Calu3 (cell line): Measurements from ENCODE around the gene FBLN2. TPM values are rescaled to one million over a fixed set of nuclear protein-coding genes. Genes with fewer than 3 reads are reported as not detected.

Experiments
- BruUV-seq: library from RNA; stranded (reverse); fragments of 400-500 nt; replicated peaks from 2 replicates; lab custom pipeline; 2021; lab: Mats Ljungman, UMichigan
- CTCF ChIA-PET: fragments of 300-600 bp; sonication (Branson Sonifier 250); formaldehyde crosslinking; loops from one replicate; lab custom pipeline; 2022; ENCODE audit warnings: antibody characterized with exemption; lab: Charles Lee
- DNase-seq: peaks from one replicate; pipeline ENCODE4 v3.0.0; 2022
- H3K27ac Mint-ChIP-seq: one replicate; pipeline ENCODE4 v1.8.0; 2022; ENCODE audit warnings: mixed read lengths; ENCODE audit not compliant: unreplicated experiment
- H3K27me3 Mint-ChIP-seq: one replicate; pipeline ENCODE4 v1.8.0; 2022; ENCODE audit warnings: mixed read lengths; ENCODE audit not compliant: unreplicated experiment
- H3K36me3 Mint-ChIP-seq: one replicate; pipeline ENCODE4 v1.8.0; 2022; ENCODE audit warnings: mild to moderate bottlenecking, moderate library complexity, mixed read lengths; ENCODE audit not compliant: insufficient read depth, unreplicated experiment
- H3K4me1 Mint-ChIP-seq: one replicate; pipeline ENCODE4 v1.8.0; 2022; ENCODE audit warnings: mild to moderate bottlenecking, low read depth, mixed read lengths; ENCODE audit not compliant: unreplicated experiment
- H3K4me3 Mint-ChIP-seq: one replicate; pipeline ENCODE4 v1.8.0; 2022; ENCODE audit warnings: mild to moderate bottlenecking, low read depth, moderate library complexity, mixed read lengths; ENCODE audit not compliant: unreplicated experiment
- H3K9me3 Mint-ChIP-seq: one replicate; pipeline ENCODE4 v1.8.0; 2022; ENCODE audit warnings: low read depth, mixed read lengths; ENCODE audit not compliant: unreplicated experiment
- intact Hi-C: fragments of 100-400 bp; cut with micrococcal nuclease; formaldehyde crosslinking; loops from one replicate; pipeline ENCODE4 v1.10.0; 2022; ENCODE audit not compliant: unreplicated experiment
- total RNA-seq: library from RNA; stranded (reverse); gene quantifications from 2 replicates; pipeline ENCODE4 v1.2.3, GENCODE V29; 2022
- TF ChIP-seq, protein P1 (sequence below): fragments of 200-600 bp; IDR thresholded peaks from one replicate; pipeline ENCODE4 v1.8.0; 2022; ENCODE audit warnings: antibody characterized with exemption; ENCODE audit not compliant: unreplicated experiment

The FBLN2 gene
- total RNA-seq, 1 experiment from 2014 or later = not detected

DNA sequence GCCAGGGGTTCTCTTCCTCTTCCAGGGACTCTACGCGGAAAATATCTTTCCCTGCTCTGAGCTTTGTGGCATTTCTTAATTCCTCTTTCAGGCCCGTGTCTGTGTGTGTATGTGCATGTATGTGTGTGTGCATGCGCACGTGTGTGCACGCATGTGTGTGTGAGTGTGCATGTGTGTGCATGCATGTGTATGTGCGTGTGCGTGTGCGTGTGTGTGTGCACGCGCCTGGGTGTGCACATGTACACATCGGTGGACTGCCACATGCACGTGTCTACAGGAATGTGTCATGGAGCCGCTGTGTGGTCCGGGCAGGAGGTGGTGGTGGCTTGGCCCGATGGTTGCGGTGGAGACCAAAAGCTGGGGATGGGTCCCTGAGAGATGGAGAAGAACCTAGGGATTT lies 133.0 kb downstream of the FBLN2 start:
- no peak overlapping the region for H3K4me3 Mint-ChIP-seq
- peaks cover 69% of the 10 kb centered on the region for H3K27me3 Mint-ChIP-seq
- no peaks in the 10 kb centered on the region for H3K9me3 Mint-ChIP-seq
- H3K27ac Mint-ChIP-seq = no peak overlapping the region
- no peak for DNase-seq
- no peaks in the 10 kb centered on the region for H3K4me1 Mint-ChIP-seq
- intact Hi-C loops = no loop called here
- no peaks in the 10 kb centered on the region for H3K36me3 Mint-ChIP-seq
- TF ChIP-seq, protein P1, sequence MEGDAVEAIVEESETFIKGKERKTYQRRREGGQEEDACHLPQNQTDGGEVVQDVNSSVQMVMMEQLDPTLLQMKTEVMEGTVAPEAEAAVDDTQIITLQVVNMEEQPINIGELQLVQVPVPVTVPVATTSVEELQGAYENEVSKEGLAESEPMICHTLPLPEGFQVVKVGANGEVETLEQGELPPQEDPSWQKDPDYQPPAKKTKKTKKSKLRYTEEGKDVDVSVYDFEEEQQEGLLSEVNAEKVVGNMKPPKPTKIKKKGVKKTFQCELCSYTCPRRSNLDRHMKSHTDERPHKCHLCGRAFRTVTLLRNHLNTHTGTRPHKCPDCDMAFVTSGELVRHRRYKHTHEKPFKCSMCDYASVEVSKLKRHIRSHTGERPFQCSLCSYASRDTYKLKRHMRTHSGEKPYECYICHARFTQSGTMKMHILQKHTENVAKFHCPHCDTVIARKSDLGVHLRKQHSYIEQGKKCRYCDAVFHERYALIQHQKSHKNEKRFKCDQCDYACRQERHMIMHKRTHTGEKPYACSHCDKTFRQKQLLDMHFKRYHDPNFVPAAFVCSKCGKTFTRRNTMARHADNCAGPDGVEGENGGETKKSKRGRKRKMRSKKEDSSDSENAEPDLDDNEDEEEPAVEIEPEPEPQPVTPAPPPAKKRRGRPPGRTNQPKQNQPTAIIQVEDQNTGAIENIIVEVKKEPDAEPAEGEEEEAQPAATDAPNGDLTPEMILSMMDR = no peak
- CTCF ChIA-PET = no interaction called here
- BruUV-seq = no TSS peak

DNA sequence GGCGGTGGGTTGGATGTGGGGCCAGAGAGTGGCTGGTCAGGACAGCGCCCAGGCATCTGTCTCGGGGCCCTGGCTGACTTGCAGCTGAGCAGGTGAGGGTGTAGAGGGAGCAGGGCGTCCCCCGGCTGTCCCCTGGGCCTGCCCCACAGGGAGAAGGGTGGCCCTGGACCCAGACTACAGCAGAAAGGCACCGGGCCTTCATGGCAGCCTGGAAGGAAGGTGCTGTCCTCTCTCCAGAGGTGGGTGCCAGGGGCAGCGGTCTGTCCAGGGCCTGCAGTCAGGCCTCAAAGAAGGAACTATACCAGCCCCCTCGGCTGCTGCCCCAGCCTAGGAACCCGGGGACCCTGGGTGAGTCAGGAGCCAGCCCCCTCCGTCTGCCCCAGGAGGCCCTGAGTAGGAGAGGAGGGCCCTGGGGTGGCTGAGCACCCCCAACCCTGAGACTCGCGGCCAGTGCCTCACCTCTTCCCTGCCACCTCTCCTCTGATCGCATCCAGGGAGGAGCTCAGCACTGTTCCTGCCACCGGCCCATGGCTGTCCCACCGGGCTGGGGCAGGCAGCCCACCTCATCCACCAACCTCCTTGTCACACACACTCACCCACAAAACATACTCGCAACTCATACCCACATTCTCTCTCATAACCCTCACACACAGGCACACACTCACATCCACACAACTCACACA lies 133.5 kb downstream of the FBLN2 start:
- no peak for DNase-seq
- intact Hi-C loops = no loop called here
- peaks cover 66% of the 10 kb centered on the region for H3K27me3 Mint-ChIP-seq
- H3K9me3 Mint-ChIP-seq = no peaks in the 10 kb centered on the region
- H3K4me1 Mint-ChIP-seq = no peaks in the 10 kb centered on the region
- no peak overlapping the region for H3K4me3 Mint-ChIP-seq
- CTCF ChIA-PET = no interaction called here
- no TSS peak for BruUV-seq
- TF ChIP-seq, protein P1 = no peak
- no peaks in the 10 kb centered on the region for H3K36me3 Mint-ChIP-seq
- H3K27ac Mint-ChIP-seq = peak overlapping the region; percentile 7

DNA sequence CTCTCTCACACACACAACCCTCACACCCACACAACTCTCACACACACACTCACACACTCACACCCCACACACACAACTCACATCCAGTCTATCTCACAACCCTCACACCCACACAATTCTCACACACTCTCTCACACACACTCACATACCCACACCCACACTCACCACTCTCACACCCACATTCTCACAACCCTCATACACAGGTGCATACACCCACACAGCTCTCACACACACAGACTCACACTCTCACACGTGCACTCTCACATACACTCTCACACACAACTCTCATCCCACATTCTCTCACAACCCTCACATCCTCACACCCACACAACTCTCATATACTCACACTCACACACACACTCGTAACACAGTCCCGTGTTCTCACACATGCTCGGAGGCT lies 134.4 kb downstream of the FBLN2 start:
- Mint-ChIP-seq H3K27ac (no peak overlapping the region), H3K9me3 (no peaks in the 10 kb centered on the region), H3K27me3 (peaks cover 68% of the 10 kb centered on the region), H3K4me1 (no peaks in the 10 kb centered on the region), H3K4me3 (no peak overlapping the region), H3K36me3 (no peaks in the 10 kb centered on the region)
- intact Hi-C loops = no loop called here
- TF ChIP-seq, protein P1 = no peak
- BruUV-seq = no TSS peak
- no peak for DNase-seq
- CTCF ChIA-PET = no interaction called here

DNA sequence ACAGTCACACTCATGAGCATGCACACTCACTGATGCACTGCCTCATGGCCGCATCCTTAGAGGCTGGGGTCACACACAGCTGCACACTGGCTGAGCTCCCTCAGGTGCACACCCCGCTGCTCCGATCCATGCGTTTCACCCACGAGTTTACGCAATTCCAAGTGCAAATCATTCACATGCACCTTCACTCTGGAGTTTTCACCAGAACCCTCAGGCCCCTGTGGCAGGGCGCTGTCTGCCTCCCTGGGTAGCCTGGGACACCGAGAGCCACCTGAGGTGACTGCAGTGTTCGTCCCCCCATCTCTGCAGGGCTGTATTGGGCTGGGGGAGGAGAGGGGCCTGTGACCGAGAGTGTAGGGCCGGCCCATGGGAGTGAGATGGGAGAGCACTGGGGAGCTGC lies 134.8 kb downstream of the FBLN2 start:
- no TSS peak for BruUV-seq

More for the DNA sequence above, 134.8 kb downstream of the FBLN2 start:
- intact Hi-C loops = no loop called here
- no peak overlapping the region for H3K27ac Mint-ChIP-seq
- no peaks in the 10 kb centered on the region for H3K4me1 Mint-ChIP-seq
- TF ChIP-seq, protein P1 = no peak
- no peaks in the 10 kb centered on the region for H3K9me3 Mint-ChIP-seq
- no peak overlapping the region for H3K4me3 Mint-ChIP-seq
- CTCF ChIA-PET = no interaction called here
- no peak for DNase-seq
- H3K36me3 Mint-ChIP-seq = no peaks in the 10 kb centered on the region
- peaks cover 72% of the 10 kb centered on the region for H3K27me3 Mint-ChIP-seq
